Immature natural killer cell (primary cell): ENCODE results near the gene TSPO. TPM values are rescaled to one million over a fixed set of nuclear protein-coding genes. Genes with fewer than 3 reads are reported as not detected.
A peak's percentile ranks its signal among the peaks of the same experiment; 100 is the strongest.

Experiments used
- DNase-seq, 3 donors: peaks; one replicate each; pipeline ENCODE4 v3.0.0; 2022; ENCODE audit warnings: mixed read lengths in 1 of 3
- H3K27ac Mint-ChIP-seq, 6 donors: one replicate each; pipeline ENCODE4 v1.8.0; 2020; ENCODE audit warnings: mixed read lengths in 6 of 6, mild to moderate bottlenecking in 5 of 6, inconsistent platforms in 4 of 6, moderate library complexity in 3 of 6
- H3K27me3 Mint-ChIP-seq, 3 donors: one replicate each; pipeline ENCODE4 v1.8.0; 2020 to 2021; ENCODE audit warnings: low read depth in 3 of 3, mild to moderate bottlenecking in 3 of 3, mixed read lengths in 3 of 3, moderate library complexity in 3 of 3, inconsistent platforms in 1 of 3
- H3K36me3 Mint-ChIP-seq, 3 donors: one replicate each; pipeline ENCODE4 v1.8.0; 2020; ENCODE audit warnings: mixed read lengths in 3 of 3, inconsistent platforms in 2 of 3, mild to moderate bottlenecking in 2 of 3
- H3K4me1 Mint-ChIP-seq, 2 donors: one replicate each; pipeline ENCODE4 v1.8.0; 2020; ENCODE audit warnings: inconsistent platforms in 2 of 2, mild to moderate bottlenecking in 2 of 2, mixed read lengths in 2 of 2, moderate library complexity in 1 of 2
- H3K4me3 Mint-ChIP-seq, 5 donors: one replicate each; pipeline ENCODE4 v1.8.0; 2020; ENCODE audit warnings: mild to moderate bottlenecking in 5 of 5, mixed read lengths in 5 of 5, inconsistent platforms in 3 of 5, moderate library complexity in 3 of 5
- H3K9me3 Mint-ChIP-seq, 6 donors: one replicate each; pipeline ENCODE4 v1.8.0; 2020; ENCODE audit warnings: mild to moderate bottlenecking in 6 of 6, mixed read lengths in 6 of 6, inconsistent platforms in 4 of 6, moderate library complexity in 3 of 6
- polyA plus RNA-seq, 3 donors: library from polyadenylated mRNA; unstranded; fragments of 300-500 nt; fragmentation: Illumina TruSeq; gene quantifications; one replicate each; pipeline ENCODE4 v1.2.3, GENCODE V29; 2021

Gene TSPO
- polyA plus RNA-seq, 3 donors from 2014 or later = 338 to 509 (median 463) TPM

GRCh38 chr22:43181321-43182076 is 30.1 kb downstream of the TSPO start:
- Mint-ChIP-seq H3K4me3 (no peak overlapping the region), H3K36me3 (peaks cover 0 to 14% (median 4%) of the 10 kb centered on the region in 3 donors), H3K27ac (peak overlapping the region in 1 of 6 donors; percentile 61), H3K9me3 (no peaks in the 10 kb centered on the region), H3K4me1 (peaks cover 0 to 12% of the 10 kb centered on the region in 2 donors), H3K27me3 (peaks cover 4% of the 10 kb centered on the region in 3 donors)
- DNase-seq = no peak

GRCh38 chr22:43182118-43182517 is 30.8 kb downstream of the TSPO start:
- no peaks in the 10 kb centered on the region for H3K9me3 Mint-ChIP-seq
- no peak for DNase-seq
- peaks cover 4 to 5% (median 4%) of the 10 kb centered on the region in 3 donors for H3K27me3 Mint-ChIP-seq
- H3K4me3 Mint-ChIP-seq = no peak overlapping the region
- no peak overlapping the region for H3K27ac Mint-ChIP-seq
- peaks cover 0 to 12% of the 10 kb centered on the region in 2 donors for H3K4me1 Mint-ChIP-seq
- peaks cover 0 to 14% (median 4%) of the 10 kb centered on the region in 3 donors for H3K36me3 Mint-ChIP-seq

DNA sequence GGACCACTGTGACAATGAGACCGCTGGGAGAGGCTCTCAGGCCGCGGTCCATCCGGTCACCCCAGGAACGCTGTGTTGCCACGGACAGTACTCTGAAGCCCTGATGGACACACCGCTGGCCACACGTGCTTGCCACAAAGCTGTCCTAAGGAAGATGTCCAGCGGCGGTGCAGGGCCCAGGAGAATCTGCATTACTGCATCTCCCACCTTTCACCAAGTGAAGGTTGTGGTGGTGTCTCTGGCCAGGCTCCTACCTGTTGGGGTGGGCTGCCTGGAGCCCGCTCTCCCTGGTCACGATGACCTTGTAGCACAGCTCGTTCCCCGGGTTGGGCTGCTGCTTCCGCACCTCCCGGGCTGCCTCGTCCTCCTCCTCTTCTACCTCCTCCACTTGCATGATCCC is 31.4 kb downstream of the TSPO start:
- H3K36me3 Mint-ChIP-seq = peaks cover 0 to 14% (median 4%) of the 10 kb centered on the region in 3 donors
- peak overlapping the region in 1 of 6 donors; percentile 37 for H3K27ac Mint-ChIP-seq
- DNase-seq = no peak
- H3K9me3 Mint-ChIP-seq = no peaks in the 10 kb centered on the region
- peaks cover 6 to 9% (median 7%) of the 10 kb centered on the region in 3 donors for H3K27me3 Mint-ChIP-seq
- no peak overlapping the region for H3K4me3 Mint-ChIP-seq
- peaks cover 2 to 14% of the 10 kb centered on the region in 2 donors for H3K4me1 Mint-ChIP-seq

- peaks cover 0 to 11% (median 1%) of the 10 kb centered on the region in 3 donors for H3K36me3 Mint-ChIP-seq
Observed at GRCh38 chr22:43183496-43184277, 32.3 kb downstream of the TSPO start.

GRCh38 chr22:43185860-43186261 is 34.5 kb downstream of the TSPO start:
- peaks cover 0 to 3% (median 0%) of the 10 kb centered on the region in 3 donors for H3K36me3 Mint-ChIP-seq

More at GRCh38 chr22:43183496-43184277, 32.3 kb downstream of the TSPO start:
- Mint-ChIP-seq H3K4me3 (no peak overlapping the region), H3K4me1 (peaks cover 7 to 18% of the 10 kb centered on the region in 2 donors), H3K27me3 (peaks cover 9 to 13% (median 9%) of the 10 kb centered on the region in 3 donors), H3K9me3 (no peaks in the 10 kb centered on the region), H3K27ac (no peak overlapping the region)
- DNase-seq = no peak

GRCh38 chr22:43186272-43187170 is 35.2 kb downstream of the TSPO start, which contains the start of gene TTLL12:
TSS of gene TTLL12 (minus strand) at chr22:43187134. CDS start at chr22:43187069, 65 bp downstream.
- peaks cover 0 to 3% (median 0%) of the 10 kb centered on the region in 3 donors for H3K36me3 Mint-ChIP-seq
- peak; percentile 67 to 72 (median 68) for DNase-seq
- peak within 1 kb of the TSS; percentile 94 to 98 (median 96) for H3K27ac Mint-ChIP-seq
- peaks cover 11 to 13% (median 12%) of the 10 kb centered on the region in 3 donors for H3K27me3 Mint-ChIP-seq
- peak within 1 kb of the TSS; percentile 80 to 85 (median 83) for H3K4me3 Mint-ChIP-seq
- no peaks in the 10 kb centered on the region for H3K9me3 Mint-ChIP-seq
- peaks cover 7 to 21% of the 10 kb centered on the region in 2 donors for H3K4me1 Mint-ChIP-seq

More at GRCh38 chr22:43185860-43186261, 34.5 kb downstream of the TSPO start:
- DNase-seq = no peak
- H3K4me1 Mint-ChIP-seq = peaks cover 7 to 21% of the 10 kb centered on the region in 2 donors
- peak overlapping the region; percentile 63 to 75 (median 69) for H3K4me3 Mint-ChIP-seq
- no peaks in the 10 kb centered on the region for H3K9me3 Mint-ChIP-seq
- peak overlapping the region in 4 of 6 donors; percentile 7 to 76 (median 61) for H3K27ac Mint-ChIP-seq
- H3K27me3 Mint-ChIP-seq = peaks cover 11 to 13% (median 12%) of the 10 kb centered on the region in 3 donors

- Mint-ChIP-seq H3K4me1 (peaks cover 7 to 21% of the 10 kb centered on the region in 2 donors), H3K27ac (peak overlapping the region; percentile 94 to 98 (median 96)), H3K4me3 (peak overlapping the region; percentile 80 to 85 (median 83)), H3K27me3 (peaks cover 11 to 13% (median 12%) of the 10 kb centered on the region in 3 donors), H3K9me3 (no peaks in the 10 kb centered on the region), H3K36me3 (no peaks in the 10 kb centered on the region)
- DNase-seq = peak; percentile 95 to 97 (median 96)
Observed at GRCh38 chr22:43187171-43188099, 36.1 kb downstream of the TSPO start.

DNA sequence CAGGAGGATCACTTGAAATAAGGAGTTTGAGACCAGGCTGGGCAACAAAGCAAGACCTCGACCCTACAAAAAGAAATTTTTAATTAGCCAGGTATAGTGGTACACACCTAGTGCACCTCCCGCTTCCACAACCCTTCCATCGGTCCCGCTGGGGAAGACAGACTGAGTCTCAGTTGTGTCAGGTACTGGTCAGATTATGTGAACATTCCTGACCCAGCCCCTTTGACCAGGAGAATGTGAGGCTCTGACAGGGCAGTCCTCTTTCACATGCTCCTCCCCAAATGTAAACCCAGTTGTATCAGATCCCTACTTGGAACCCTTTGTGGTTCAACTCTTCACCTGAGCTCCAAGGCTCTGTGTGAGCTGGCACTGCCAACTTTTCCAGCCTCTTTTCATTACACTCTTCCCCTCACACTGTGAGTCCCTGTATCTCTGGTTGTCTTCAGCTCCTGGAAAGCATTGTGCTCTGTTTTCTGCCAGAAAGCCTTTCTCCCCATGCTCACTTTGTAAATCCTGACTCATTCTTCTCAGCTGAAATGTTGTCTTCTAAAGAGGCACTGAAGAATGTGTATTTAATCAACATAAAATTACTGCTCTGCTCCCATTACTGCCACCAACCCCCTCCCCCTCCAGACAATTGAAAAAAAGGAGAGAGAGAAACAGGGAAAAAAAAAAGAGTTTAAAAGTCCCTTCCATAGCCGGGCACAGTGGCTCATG is 37.6 kb downstream of the TSPO start:
- Mint-ChIP-seq H3K4me3 (peak overlapping the region in 4 of 5 donors; percentile 46 to 82 (median 52)), H3K36me3 (no peaks in the 10 kb centered on the region), H3K4me1 (peaks cover 7 to 21% of the 10 kb centered on the region in 2 donors), H3K27ac (peak overlapping the region; percentile 3 to 93 (median 78)), H3K27me3 (peaks cover 11 to 13% (median 12%) of the 10 kb centered on the region in 3 donors), H3K9me3 (no peaks in the 10 kb centered on the region)
- no peak for DNase-seq

GRCh38 chr22:43191831-43192230 is 40.5 kb downstream of the TSPO start:
- Mint-ChIP-seq H3K4me1 (peaks cover 7 to 9% of the 10 kb centered on the region in 2 donors), H3K9me3 (no peaks in the 10 kb centered on the region), H3K27ac (peak overlapping the region in 1 of 6 donors; percentile 35), H3K4me3 (no peak overlapping the region), H3K36me3 (no peaks in the 10 kb centered on the region), H3K27me3 (peaks cover 8 to 9% (median 9%) of the 10 kb centered on the region in 3 donors)
- no peak for DNase-seq

DNA sequence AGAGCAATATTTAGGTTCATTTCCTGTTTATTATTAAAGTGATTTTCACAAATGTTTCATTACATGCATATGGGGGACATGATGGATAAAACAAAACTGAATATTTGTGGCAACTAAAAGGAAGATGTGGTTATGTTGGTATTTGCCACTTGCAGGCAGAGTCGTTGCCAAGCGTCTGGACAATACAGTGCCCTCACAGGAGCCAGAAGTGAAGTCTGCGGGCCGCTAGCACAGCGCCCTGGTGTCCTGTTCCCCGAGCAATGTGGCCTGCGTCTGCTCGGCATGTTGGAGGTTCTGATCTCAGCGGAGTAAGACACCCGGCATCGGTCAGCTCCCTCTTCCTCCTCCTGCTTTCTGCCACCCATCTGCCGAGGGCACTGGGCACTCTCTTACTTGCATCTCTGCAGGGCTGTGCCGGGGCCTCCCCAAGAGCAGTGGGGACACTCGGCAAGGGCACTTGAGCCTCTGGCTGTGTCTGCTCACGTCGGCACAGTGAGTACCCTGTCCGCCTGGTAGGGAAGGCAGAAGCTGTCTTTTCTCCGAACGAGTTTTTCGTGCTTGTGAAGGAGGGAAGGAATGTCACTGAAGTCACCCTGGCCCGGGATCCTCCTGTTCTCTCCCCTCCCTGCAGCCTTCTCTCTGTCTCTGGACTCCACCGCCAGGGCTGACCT is 46.0 kb downstream of the TSPO start:
- H3K27me3 Mint-ChIP-seq = peaks cover 0 to 7% (median 0%) of the 10 kb centered on the region in 3 donors
- no peaks in the 10 kb centered on the region for H3K4me1 Mint-ChIP-seq
- H3K4me3 Mint-ChIP-seq = no peak overlapping the region
- H3K27ac Mint-ChIP-seq = peak overlapping the region in 1 of 6 donors; percentile 33
- no peak for DNase-seq
- no peaks in the 10 kb centered on the region for H3K36me3 Mint-ChIP-seq
- H3K9me3 Mint-ChIP-seq = no peaks in the 10 kb centered on the region

DNA sequence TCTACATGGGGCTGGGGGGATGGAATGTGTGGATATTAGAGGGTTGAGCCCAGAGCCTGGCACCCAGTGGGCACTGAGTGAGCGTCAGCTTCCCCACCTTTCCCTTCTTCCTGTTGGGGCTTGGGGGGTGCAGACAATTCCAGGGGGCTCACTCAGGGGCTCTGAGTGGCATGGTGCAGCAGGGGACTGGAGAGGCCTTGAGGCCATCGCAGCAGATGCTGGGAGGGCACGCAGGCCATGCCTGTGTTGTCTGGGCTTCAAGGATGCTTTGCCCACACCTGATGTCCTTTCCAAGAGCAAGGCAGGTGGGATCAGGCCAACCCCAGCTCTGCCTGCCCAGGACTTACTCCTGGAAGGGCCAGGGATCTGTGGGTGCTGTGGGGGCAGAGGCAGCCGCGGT is 46.8 kb downstream of the TSPO start:
- DNase-seq = no peak
- Mint-ChIP-seq H3K36me3 (no peaks in the 10 kb centered on the region), H3K4me3 (no peak overlapping the region), H3K4me1 (no peaks in the 10 kb centered on the region), H3K27me3 (peaks cover 0 to 7% (median 3%) of the 10 kb centered on the region in 3 donors), H3K27ac (no peak overlapping the region), H3K9me3 (no peaks in the 10 kb centered on the region)
